CD8-positive, alpha-beta memory T cell (primary cell): ENCODE measurements around the gene PPP2R3A. TPM values are rescaled to one million over a fixed set of nuclear protein-coding genes. Genes with fewer than 3 reads are reported as not detected.
"Not testable (repeated sequence)": the region's sequence is repeated elsewhere in the genome, so short reads cannot be mapped to it uniquely, and the experiment has no call there.

Experiments used
- CTCF ChIA-PET: fragments of 350-600 bp; sonication (Branson Sonifier 250); formaldehyde crosslinking; loops from one replicate; lab custom pipeline; 2021; ENCODE audit warnings: antibody characterized with exemption; lab: Charles Lee
- POLR2A ChIA-PET: fragments of 350-600 bp; sonication (Branson Sonifier 250); formaldehyde crosslinking; loops from one replicate; lab custom pipeline; 2021; ENCODE audit warnings: antibody characterized with exemption; lab: Charles Lee
- DNase-seq, 5 donors: peaks; one replicate each; pipeline versions ENCODE4 v3.0.0 to v3.0.0-alpha.2; 2020 to 2022; ENCODE audit warnings: mixed read lengths in 1 of 5
- H3K27ac ChIP-seq: one replicate; pipeline ENCODE4 v1.7.0; 2013; ENCODE audit warnings: low read depth, mild to moderate bottlenecking, low read length, moderate library complexity
- H3K27me3 ChIP-seq: 2 replicates; pipeline ENCODE4 v1.7.0; 2013; ENCODE audit warnings: low read length, mild to moderate bottlenecking; ENCODE audit not compliant: insufficient read depth, poor library complexity, severe bottlenecking
- H3K36me3 ChIP-seq: 2 replicates; pipeline ENCODE4 v1.7.0; 2013; ENCODE audit warnings: mild to moderate bottlenecking, low read length, moderate library complexity; ENCODE audit not compliant: insufficient read depth
- H3K4me1 ChIP-seq: 2 replicates; pipeline ENCODE4 v1.7.0; 2013; ENCODE audit warnings: mild to moderate bottlenecking, low read length, moderate library complexity; ENCODE audit not compliant: insufficient read depth
- H3K4me3 ChIP-seq: 2 replicates; pipeline ENCODE4 v1.7.0; 2013; ENCODE audit warnings: mild to moderate bottlenecking, low read length
- H3K9me3 ChIP-seq: 2 replicates; pipeline ENCODE4 v1.7.0; 2013; ENCODE audit warnings: mild to moderate bottlenecking, low read length
- H3K27ac Mint-ChIP-seq, 8 donors: one replicate each; pipeline ENCODE4 v1.8.0; 2020 to 2021; ENCODE audit warnings: mixed read lengths in 8 of 8, mild to moderate bottlenecking in 6 of 8, inconsistent platforms in 3 of 8, moderate library complexity in 3 of 8
- H3K27me3 Mint-ChIP-seq, 2 donors: one replicate each; pipeline ENCODE4 v1.8.0; 2020 to 2021; ENCODE audit warnings: mixed read lengths in 2 of 2, mild to moderate bottlenecking in 1 of 2, moderate library complexity in 1 of 2
- H3K36me3 Mint-ChIP-seq, 3 donors: one replicate each; pipeline ENCODE4 v1.8.0; 2020 to 2021; ENCODE audit warnings: mixed read lengths in 3 of 3, inconsistent platforms in 1 of 3, mild to moderate bottlenecking in 1 of 3
- H3K4me1 Mint-ChIP-seq, 3 donors: one replicate each; pipeline ENCODE4 v1.8.0; 2020 to 2021; ENCODE audit warnings: mixed read lengths in 3 of 3, inconsistent platforms in 1 of 3, mild to moderate bottlenecking in 1 of 3
- H3K4me3 Mint-ChIP-seq, 7 donors: one replicate each; pipeline ENCODE4 v1.8.0; 2020 to 2021; ENCODE audit warnings: mixed read lengths in 7 of 7, mild to moderate bottlenecking in 6 of 7, moderate library complexity in 4 of 7, inconsistent platforms in 2 of 7
- H3K9me3 Mint-ChIP-seq, 5 donors: one replicate each; pipeline ENCODE4 v1.8.0; 2020 to 2022; ENCODE audit warnings: mixed read lengths in 5 of 5, mild to moderate bottlenecking in 3 of 5, moderate library complexity in 2 of 5, inconsistent platforms in 1 of 5
- polyA plus RNA-seq: library from polyadenylated mRNA; unstranded; fragments of 300-500 nt; fragmentation: Illumina TruSeq; gene quantifications from one replicate; pipeline ENCODE4 v1.2.3, GENCODE V29; 2021
- total RNA-seq, 2 experiments: library from RNA; stranded (reverse); gene quantifications; one replicate each; pipeline ENCODE4 v1.2.3, GENCODE V29; 2021

PPP2R3A gene
- total and polyA plus RNA-seq, 3 experiments from 2014 or later, result 0.04 to 0.22 (median 0.18) TPM

- H3K4me3 Mint-ChIP-seq, result no peak overlapping the region
- H3K4me1 Mint-ChIP-seq, result peaks cover 3 to 5% (median 4%) of the 10 kb centered on the region in 3 donors
- Histone ChIP-seq H3K36me3 (no peaks in the 10 kb centered on the region), H3K9me3 (no peaks in the 10 kb centered on the region), H3K4me1 (no peaks in the 10 kb centered on the region), H3K27ac (no peak overlapping the region), H3K4me3 (no peak overlapping the region), H3K27me3 (no peaks in the 10 kb centered on the region)
- ChIA-PET CTCF (interaction anchor here (1.2 to 3.1 kb wide), 4 partner anchors 235 to 943 kb away, joined by 3 to 12 read pairs (median 8); partner anchors contain the start of gene STAG1), POLR2A (no interaction called here)
- H3K27ac Mint-ChIP-seq, result peak overlapping the region in 3 of 8 donors; percentile 33 to 55 (median 39)
- H3K9me3 Mint-ChIP-seq, result no peaks in the 10 kb centered on the region
- H3K27me3 Mint-ChIP-seq, result peaks cover 4 to 13% of the 10 kb centered on the region in 2 donors
- H3K36me3 Mint-ChIP-seq, result no peaks in the 10 kb centered on the region
- no peak for DNase-seq
These were observed 105.7 kb downstream of the PPP2R3A start for GRCh38 chr3:136070953-136071949.

- no peak for DNase-seq
- Histone ChIP-seq H3K4me1 (no peaks in the 10 kb centered on the region), H3K27me3 (no peaks in the 10 kb centered on the region), H3K4me3 (no peak overlapping the region), H3K36me3 (no peaks in the 10 kb centered on the region), H3K27ac (no peak overlapping the region), H3K9me3 (no peaks in the 10 kb centered on the region)
- Mint-ChIP-seq H3K4me3 (no peak overlapping the region), H3K4me1 (peaks cover 3 to 5% (median 4%) of the 10 kb centered on the region in 3 donors), H3K9me3 (no peaks in the 10 kb centered on the region), H3K36me3 (no peaks in the 10 kb centered on the region), H3K27me3 (peaks cover 2 to 13% of the 10 kb centered on the region in 2 donors), H3K27ac (no peak overlapping the region)
- ChIA-PET POLR2A (no interaction called here), CTCF (interaction anchor here (0.8 to 6.0 kb wide), 7 partner anchors 9 to 939 kb away, joined by 3 to 40 read pairs (median 3); partner anchors contain the start of gene STAG1)
These were observed 109.1 kb downstream of the PPP2R3A start for GRCh38 chr3:136074546-136075170.

- H3K9me3 Mint-ChIP-seq, result no peaks in the 10 kb centered on the region
- H3K9me3 ChIP-seq, result no peaks in the 10 kb centered on the region
- no peak overlapping the region for H3K27ac Mint-ChIP-seq
- H3K27me3 ChIP-seq, result no peaks in the 10 kb centered on the region
- ChIA-PET POLR2A (no interaction called here), CTCF (interaction anchor here (0.9 to 6.0 kb wide), 7 partner anchors 10 to 939 kb away, joined by 3 to 40 read pairs (median 3); partner anchors contain the start of gene STAG1)
- H3K4me1 ChIP-seq, result no peaks in the 10 kb centered on the region
- no peaks in the 10 kb centered on the region for H3K36me3 Mint-ChIP-seq
- H3K4me1 Mint-ChIP-seq, result peaks cover 3 to 5% (median 4%) of the 10 kb centered on the region in 3 donors
- H3K36me3 ChIP-seq, result no peaks in the 10 kb centered on the region
- H3K27me3 Mint-ChIP-seq, result peaks cover 2 to 13% of the 10 kb centered on the region in 2 donors
- no peak overlapping the region for H3K4me3 Mint-ChIP-seq
- no peak overlapping the region for H3K27ac ChIP-seq
- DNase-seq, result peak; percentile 54 to 80 (median 59)
- H3K4me3 ChIP-seq, result no peak overlapping the region
These were observed 109.8 kb downstream of the PPP2R3A start for GRCh38 chr3:136075218-136075808.

- H3K36me3 Mint-ChIP-seq, result no peaks in the 10 kb centered on the region
These were observed 110.3 kb downstream of the PPP2R3A start for GRCh38 chr3:136075811-136076210.

GRCh38 chr3:136078421-136079364, 113.2 kb downstream of the PPP2R3A start:
- Mint-ChIP-seq H3K27me3 (peaks cover 1 to 4% of the 10 kb centered on the region in 2 donors), H3K27ac (no peak overlapping the region), H3K9me3 (peaks cover 0 to 2% (median 0%) of the 10 kb centered on the region in 5 donors), H3K36me3 (no peaks in the 10 kb centered on the region), H3K4me3 (no peak overlapping the region), H3K4me1 (no peaks in the 10 kb centered on the region)
- Histone ChIP-seq H3K27me3 (no peaks in the 10 kb centered on the region), H3K27ac (no peak overlapping the region), H3K36me3 (no peaks in the 10 kb centered on the region), H3K4me3 (no peak overlapping the region), H3K4me1 (no peaks in the 10 kb centered on the region), H3K9me3 (no peaks in the 10 kb centered on the region)
- ChIA-PET CTCF (interaction anchor here (0.7 to 6.0 kb wide), 3 partner anchors 304 to 936 kb away, joined by 4 to 40 read pairs (median 24); partner anchors contain the start of gene STAG1), POLR2A (interaction anchor here (0.6 to 1.0 kb wide), 2 partner anchors 119 to 674 kb away, joined by 4 to 5 read pairs; no protein-coding TSS in a partner anchor)
- DNase-seq, result peak in 2 of 5 donors; percentile 6 to 13

More at GRCh38 chr3:136075811-136076210, 110.3 kb downstream of the PPP2R3A start:
- peak overlapping the region in 1 of 7 donors; percentile 27 for H3K4me3 Mint-ChIP-seq
- no peaks in the 10 kb centered on the region for H3K4me1 ChIP-seq
- POLR2A ChIA-PET, result no interaction called here
- DNase-seq, result no peak
- no peaks in the 10 kb centered on the region for H3K9me3 ChIP-seq
- H3K27ac ChIP-seq, result no peak overlapping the region
- CTCF ChIA-PET, result interaction anchor here (1.3 to 6.0 kb wide), 5 partner anchors 16 to 938 kb away, joined by 3 to 40 read pairs (median 3); partner anchors contain the start of gene STAG1
- H3K36me3 ChIP-seq, result no peaks in the 10 kb centered on the region
- H3K4me3 ChIP-seq, result no peak overlapping the region
- H3K9me3 Mint-ChIP-seq, result no peaks in the 10 kb centered on the region
- H3K27me3 ChIP-seq, result no peaks in the 10 kb centered on the region
- peaks cover 2 to 13% of the 10 kb centered on the region in 2 donors for H3K27me3 Mint-ChIP-seq
- peaks cover 3 to 5% (median 4%) of the 10 kb centered on the region in 3 donors for H3K4me1 Mint-ChIP-seq
- no peak overlapping the region for H3K27ac Mint-ChIP-seq

- H3K9me3 Mint-ChIP-seq, H3K27me3 Mint-ChIP-seq: not testable (repeated sequence)
These were observed 118.3 kb downstream of the PPP2R3A start for GRCh38 chr3:136083641-136084382.

More at GRCh38 chr3:136083641-136084382, 118.3 kb downstream of the PPP2R3A start:
- H3K4me3 Mint-ChIP-seq, H3K4me3 ChIP-seq, H3K9me3 ChIP-seq, DNase-seq, H3K27ac Mint-ChIP-seq, H3K36me3 Mint-ChIP-seq, H3K27ac ChIP-seq, H3K4me1 ChIP-seq, H3K36me3 ChIP-seq, H3K27me3 ChIP-seq, H3K4me1 Mint-ChIP-seq: not testable (repeated sequence)
- ChIA-PET POLR2A (interaction anchor here (0.6 kb wide), 1 partner anchor 113 kb away, joined by 17 read pairs; the partner anchor contains the start of gene MSL2), CTCF (interaction anchor here (1.5 kb wide), 1 partner anchor 668 kb away, joined by 4 read pairs; the partner anchor contains the start of gene STAG1)
